ENCODE measurements around the gene DNAH10. TPM values are rescaled to one million over a fixed set of nuclear protein-coding genes. Genes with fewer than 3 reads are reported as not detected.

The DNAH10 gene
- total RNA-seq, 1 experiment from 2014 or later = not detected

DNA sequence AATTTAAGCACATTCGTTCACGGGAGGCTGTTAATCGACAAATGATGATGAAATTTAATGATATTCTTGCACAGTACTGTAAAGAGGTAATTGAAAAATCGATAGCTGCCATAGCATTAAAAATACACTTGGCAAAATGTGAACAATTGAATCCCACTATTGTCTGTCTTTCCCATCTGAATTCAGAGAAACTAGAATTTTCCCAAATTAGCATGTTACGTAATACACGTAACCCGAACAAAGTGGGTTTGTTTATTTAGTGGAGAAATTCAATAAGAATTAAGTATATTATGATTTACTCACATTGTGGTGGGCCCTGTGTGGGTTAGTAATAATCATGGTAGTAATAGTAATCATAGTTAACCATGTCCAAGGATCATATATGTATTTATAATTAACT is 31.9 kb downstream of the DNAH10 start:
- Histone ChIP-seq H4K20me1 (ENCODE audit: insufficient read depth) (no peaks in the 10 kb centered on the region), H3K79me2 (ENCODE audit: low read depth) (no peaks in the 10 kb centered on the region), H3K36me3 (ENCODE audit: low read depth) (no peaks in the 10 kb centered on the region), H3K9me3 (ENCODE audit: insufficient read depth, low read depth) (no peaks in the 10 kb centered on the region), H3K9me2 (ENCODE audit: insufficient read depth) (no peaks in the 10 kb centered on the region), H3K4me3 (no peak overlapping the region), H3K27ac (no peak overlapping the region), H3F3A (ENCODE audit: insufficient read depth, low read depth) (no peaks in the 10 kb centered on the region), H3K4me1 (replicated peaks; ENCODE audit: insufficient read depth) (no peaks in the 10 kb centered on the region), H3K4me2 (no peak overlapping the region), H2AFZ (no peak overlapping the region), H3K27me3 (ENCODE audit: insufficient read depth, low read depth) (peaks cover 11% of the 10 kb centered on the region; the same call in 1 of the 2 replicates)
- no TSS peak for BruUV-seq (replicated peaks)
- DNase-seq = no peak
- POLR2A ChIA-PET (ENCODE audit: unreplicated experiment) = no interaction called here
- intact Hi-C loops (cut with micrococcal nuclease; ENCODE audit: unreplicated experiment) = no loop called here
- CTCF ChIA-PET = no interaction called here
- no peak for TF ChIP-seq EZH2 (IDR thresholded peaks at IDR 0.05; ENCODE audit: low read depth)
- TF ChIP-seq, protein P1, sequence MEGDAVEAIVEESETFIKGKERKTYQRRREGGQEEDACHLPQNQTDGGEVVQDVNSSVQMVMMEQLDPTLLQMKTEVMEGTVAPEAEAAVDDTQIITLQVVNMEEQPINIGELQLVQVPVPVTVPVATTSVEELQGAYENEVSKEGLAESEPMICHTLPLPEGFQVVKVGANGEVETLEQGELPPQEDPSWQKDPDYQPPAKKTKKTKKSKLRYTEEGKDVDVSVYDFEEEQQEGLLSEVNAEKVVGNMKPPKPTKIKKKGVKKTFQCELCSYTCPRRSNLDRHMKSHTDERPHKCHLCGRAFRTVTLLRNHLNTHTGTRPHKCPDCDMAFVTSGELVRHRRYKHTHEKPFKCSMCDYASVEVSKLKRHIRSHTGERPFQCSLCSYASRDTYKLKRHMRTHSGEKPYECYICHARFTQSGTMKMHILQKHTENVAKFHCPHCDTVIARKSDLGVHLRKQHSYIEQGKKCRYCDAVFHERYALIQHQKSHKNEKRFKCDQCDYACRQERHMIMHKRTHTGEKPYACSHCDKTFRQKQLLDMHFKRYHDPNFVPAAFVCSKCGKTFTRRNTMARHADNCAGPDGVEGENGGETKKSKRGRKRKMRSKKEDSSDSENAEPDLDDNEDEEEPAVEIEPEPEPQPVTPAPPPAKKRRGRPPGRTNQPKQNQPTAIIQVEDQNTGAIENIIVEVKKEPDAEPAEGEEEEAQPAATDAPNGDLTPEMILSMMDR (conservative IDR thresholded peaks at IDR 0.05) = no peak

DNA sequence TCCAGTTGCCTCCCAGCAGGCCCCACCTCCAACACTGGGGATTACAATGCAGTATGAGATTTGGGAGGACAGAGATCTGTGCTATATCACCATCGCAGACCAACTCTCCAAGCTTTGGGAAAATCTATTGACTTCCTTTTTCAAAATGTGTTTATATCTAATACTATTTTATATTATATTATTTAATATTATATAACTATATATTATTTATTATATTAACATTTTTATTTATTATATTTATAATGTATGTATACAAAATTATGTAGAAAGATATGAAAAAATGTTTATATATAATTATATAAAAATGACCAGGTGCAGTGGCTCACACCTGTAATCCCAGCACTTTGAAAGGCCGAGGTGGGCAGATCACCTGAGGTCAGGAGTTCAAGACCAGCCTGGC is 36.4 kb downstream of the DNAH10 start:
- TF ChIP-seq EZH2 (IDR thresholded peaks at IDR 0.05; ENCODE audit: low read depth) = no peak
- TF ChIP-seq, protein P1 (conservative IDR thresholded peaks at IDR 0.05) = no peak
- H3K4me1 ChIP-seq (replicated peaks; ENCODE audit: insufficient read depth) = no peaks in the 10 kb centered on the region
- no peaks in the 10 kb centered on the region for H4K20me1 ChIP-seq (ENCODE audit: insufficient read depth)
- no peaks in the 10 kb centered on the region for H3K36me3 ChIP-seq (ENCODE audit: low read depth)
- no peaks in the 10 kb centered on the region for H3K79me2 ChIP-seq (ENCODE audit: low read depth)
- H3K9me3 ChIP-seq (ENCODE audit: insufficient read depth, low read depth) = no peaks in the 10 kb centered on the region
- no peak for DNase-seq
- POLR2A ChIA-PET (ENCODE audit: unreplicated experiment) = no interaction called here
- no peak overlapping the region for H3K27ac ChIP-seq
- no peak overlapping the region for H2AFZ ChIP-seq
- intact Hi-C loops (cut with micrococcal nuclease; ENCODE audit: unreplicated experiment) = no loop called here
- no TSS peak for BruUV-seq (replicated peaks)
- H3K9me2 ChIP-seq (ENCODE audit: insufficient read depth) = no peaks in the 10 kb centered on the region
- H3K27me3 ChIP-seq (ENCODE audit: insufficient read depth, low read depth) = 0 out of 2 replicates have a peak, but pooled peaks cover 12% of the 10 kb centered on the region
- no peaks in the 10 kb centered on the region for H3F3A ChIP-seq (ENCODE audit: insufficient read depth, low read depth)
- CTCF ChIA-PET = no interaction called here
- H3K4me2 ChIP-seq = no peak overlapping the region
- H3K4me3 ChIP-seq = no peak overlapping the region

DNA sequence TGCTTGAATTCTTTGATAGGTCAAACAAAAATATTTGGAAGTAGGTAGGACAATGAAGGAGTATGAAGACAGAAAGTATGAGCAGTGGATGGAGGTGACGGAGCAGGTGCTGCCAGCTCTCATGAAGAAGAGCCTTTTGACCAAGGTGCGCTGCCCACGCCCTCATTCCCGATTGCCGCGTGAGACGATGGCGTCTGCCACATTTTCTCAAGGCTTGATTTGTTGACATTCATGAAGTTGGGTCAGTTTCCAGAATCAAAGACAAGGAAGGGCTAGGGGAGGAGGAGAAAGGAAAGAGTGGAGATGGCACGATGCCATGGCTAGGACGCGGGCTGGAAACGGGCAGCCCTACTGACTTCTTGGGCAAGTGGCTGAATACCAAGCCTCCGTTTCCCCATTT is 37.1 kb downstream of the DNAH10 start:
- H3K27me3 ChIP-seq (ENCODE audit: insufficient read depth, low read depth) = 0 out of 2 replicates have a peak, but pooled peaks cover 12% of the 10 kb centered on the region
- H4K20me1 ChIP-seq (ENCODE audit: insufficient read depth) = no peaks in the 10 kb centered on the region
- H3K9me3 ChIP-seq (ENCODE audit: insufficient read depth, low read depth) = no peaks in the 10 kb centered on the region
- no peaks in the 10 kb centered on the region for H3K4me1 ChIP-seq (replicated peaks; ENCODE audit: insufficient read depth)
- BruUV-seq (replicated peaks) = no TSS peak
- ChIA-PET POLR2A (ENCODE audit: unreplicated experiment) (no interaction called here), CTCF (no interaction called here)
- no peak overlapping the region for H2AFZ ChIP-seq
- DNase-seq = no peak
- TF ChIP-seq, protein P1 (conservative IDR thresholded peaks at IDR 0.05) = no peak
- no peak for TF ChIP-seq EZH2 (IDR thresholded peaks at IDR 0.05; ENCODE audit: low read depth)
- H3K36me3 ChIP-seq (ENCODE audit: low read depth) = no peaks in the 10 kb centered on the region
- H3F3A ChIP-seq (ENCODE audit: insufficient read depth, low read depth) = no peaks in the 10 kb centered on the region
- no peaks in the 10 kb centered on the region for H3K9me2 ChIP-seq (ENCODE audit: insufficient read depth)
- no peak overlapping the region for H3K27ac ChIP-seq
- H3K4me2 ChIP-seq = no peak overlapping the region
- intact Hi-C loops (cut with micrococcal nuclease; ENCODE audit: unreplicated experiment) = no loop called here
- no peak overlapping the region for H3K4me3 ChIP-seq
- no peaks in the 10 kb centered on the region for H3K79me2 ChIP-seq (ENCODE audit: low read depth)
